ENCODE data around the gene WIPF3. TPM values are rescaled to one million over a fixed set of nuclear protein-coding genes. Genes with fewer than 3 reads are reported as not detected.

The WIPF3 gene
- total RNA-seq, 1 donor from 2014 or later: 0.37 TPM

DNA sequence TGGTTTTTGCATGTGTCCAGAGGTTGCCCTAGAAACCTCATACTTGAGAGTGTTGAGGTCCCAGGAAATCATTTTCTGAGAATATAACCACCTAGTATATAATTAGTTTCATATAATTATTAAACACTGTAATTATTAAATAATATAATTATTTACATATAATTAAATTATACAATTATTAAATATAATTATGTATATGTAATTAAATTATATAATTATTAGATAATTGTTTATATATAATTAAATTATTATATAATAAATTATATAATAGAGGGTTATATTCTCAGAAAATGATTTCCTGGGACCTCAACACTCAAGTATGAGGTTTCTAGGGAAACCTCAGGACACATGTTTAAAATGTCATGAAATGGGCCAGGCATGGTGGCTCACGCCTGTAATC, 155.7 kb downstream of the WIPF3 start:
- TF ChIP-seq, protein P1, sequence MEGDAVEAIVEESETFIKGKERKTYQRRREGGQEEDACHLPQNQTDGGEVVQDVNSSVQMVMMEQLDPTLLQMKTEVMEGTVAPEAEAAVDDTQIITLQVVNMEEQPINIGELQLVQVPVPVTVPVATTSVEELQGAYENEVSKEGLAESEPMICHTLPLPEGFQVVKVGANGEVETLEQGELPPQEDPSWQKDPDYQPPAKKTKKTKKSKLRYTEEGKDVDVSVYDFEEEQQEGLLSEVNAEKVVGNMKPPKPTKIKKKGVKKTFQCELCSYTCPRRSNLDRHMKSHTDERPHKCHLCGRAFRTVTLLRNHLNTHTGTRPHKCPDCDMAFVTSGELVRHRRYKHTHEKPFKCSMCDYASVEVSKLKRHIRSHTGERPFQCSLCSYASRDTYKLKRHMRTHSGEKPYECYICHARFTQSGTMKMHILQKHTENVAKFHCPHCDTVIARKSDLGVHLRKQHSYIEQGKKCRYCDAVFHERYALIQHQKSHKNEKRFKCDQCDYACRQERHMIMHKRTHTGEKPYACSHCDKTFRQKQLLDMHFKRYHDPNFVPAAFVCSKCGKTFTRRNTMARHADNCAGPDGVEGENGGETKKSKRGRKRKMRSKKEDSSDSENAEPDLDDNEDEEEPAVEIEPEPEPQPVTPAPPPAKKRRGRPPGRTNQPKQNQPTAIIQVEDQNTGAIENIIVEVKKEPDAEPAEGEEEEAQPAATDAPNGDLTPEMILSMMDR (IDR thresholded peaks at IDR 0.05; ENCODE audit: partially characterized antibody, unreplicated experiment): no peak
- Mint-ChIP-seq H3K27me3 (ENCODE audit: unreplicated experiment) (peaks cover 7% of the 10 kb centered on the region), H3K4me3 (ENCODE audit: unreplicated experiment) (no peak overlapping the region), H3K9me3 (ENCODE audit: unreplicated experiment) (peaks cover 9% of the 10 kb centered on the region), H3K36me3 (ENCODE audit: unreplicated experiment) (peaks cover 14% of the 10 kb centered on the region), H3K27ac (ENCODE audit: unreplicated experiment) (peak overlapping the region; percentile 70), H3K4me1 (ENCODE audit: low read depth, unreplicated experiment) (peaks cover 34% of the 10 kb centered on the region)
- no peak for DNase-seq

DNA sequence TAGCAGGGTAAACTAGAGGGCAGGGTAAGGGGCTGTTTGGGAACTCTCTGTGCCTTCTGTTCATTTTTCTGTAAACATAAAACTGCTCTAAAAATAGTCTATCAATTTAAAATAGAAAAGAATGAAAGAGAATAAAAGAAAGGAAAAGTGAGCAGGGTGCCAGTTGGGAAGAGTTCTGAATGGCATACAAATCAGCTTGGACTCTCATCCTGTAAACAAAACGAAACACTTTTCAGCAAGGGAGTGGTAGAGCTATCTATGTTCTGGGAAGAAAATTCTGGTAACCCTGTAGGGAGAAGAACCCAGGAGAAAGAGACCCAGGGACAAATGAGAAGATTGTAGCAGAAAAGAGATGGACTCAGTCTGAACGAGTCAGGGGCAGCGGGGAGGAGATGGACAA, 158.7 kb downstream of the WIPF3 start:
- Mint-ChIP-seq H3K27me3 (ENCODE audit: unreplicated experiment) (peaks cover 3% of the 10 kb centered on the region), H3K4me1 (ENCODE audit: low read depth, unreplicated experiment) (peaks cover 32% of the 10 kb centered on the region), H3K9me3 (ENCODE audit: unreplicated experiment) (peaks cover 9% of the 10 kb centered on the region), H3K4me3 (ENCODE audit: unreplicated experiment) (peak overlapping the region; percentile 62), H3K27ac (ENCODE audit: unreplicated experiment) (peak overlapping the region; percentile 26), H3K36me3 (ENCODE audit: unreplicated experiment) (peaks cover 18% of the 10 kb centered on the region)
- TF ChIP-seq, protein P1 (IDR thresholded peaks at IDR 0.05; ENCODE audit: partially characterized antibody, unreplicated experiment): no peak
- no peak for DNase-seq

Other genes starting within 250 kb of the WIPF3 start
- gene PRR15, start 242.7 kb upstream of the WIPF3 start, total RNA-seq (ENCODE audit: unreplicated experiment): not detected
- gene SCRN1, start 183.3 kb downstream of the WIPF3 start, total RNA-seq (ENCODE audit: unreplicated experiment): 168 TPM
- gene FKBP14, start 220.2 kb downstream of the WIPF3 start, total RNA-seq (ENCODE audit: unreplicated experiment): 6.8 TPM
- 57.9 TPM for gene PLEKHA8, start 221.9 kb downstream of the WIPF3 start, total RNA-seq (ENCODE audit: unreplicated experiment)